Measurements from ENCODE around the gene TMEM252. TPM values are rescaled to one million over a fixed set of nuclear protein-coding genes. Genes with fewer than 3 reads are reported as not detected.

The TMEM252 gene
- total RNA-seq, 2 experiments from 2014 or later, result not detected

GRCh38 chr9:68506551-68506950 is 34.1 kb downstream of the TMEM252 start:
- ChIA-PET POLR2A (no interaction called here), CTCF (interaction anchor here (0.8 kb wide), 1 partner anchor 180 kb away, joined by 3 read pairs; no protein-coding TSS in a partner anchor)
- H3K4me3 Mint-ChIP-seq, result no peak overlapping the region
- no peaks in the 10 kb centered on the region for H3K9me3 Mint-ChIP-seq
- DNase-seq, result no peak
- intact Hi-C loops (cut with micrococcal nuclease), result no loop called here
- H3K36me3 Mint-ChIP-seq, result no peaks in the 10 kb centered on the region
- H3K27ac Mint-ChIP-seq, result no peak overlapping the region
- no peaks in the 10 kb centered on the region for H3K4me1 Mint-ChIP-seq (ENCODE audit: low read depth)
- peaks cover 7% of the 10 kb centered on the region for H3K27me3 Mint-ChIP-seq

- ChIA-PET POLR2A (no interaction called here), CTCF (no interaction called here)
- Mint-ChIP-seq H3K27ac (no peak overlapping the region), H3K9me3 (no peaks in the 10 kb centered on the region), H3K4me1 (ENCODE audit: low read depth) (no peaks in the 10 kb centered on the region), H3K36me3 (no peaks in the 10 kb centered on the region), H3K4me3 (no peak overlapping the region), H3K27me3 (peaks cover 9% of the 10 kb centered on the region)
- no peak for DNase-seq
- intact Hi-C loops (cut with micrococcal nuclease), result no loop called here
Observed at GRCh38 chr9:68505681-68506409, 34.8 kb downstream of the TMEM252 start.

- POLR2A ChIA-PET, result no interaction called here
- H3K4me3 Mint-ChIP-seq, result no peak overlapping the region
- CTCF ChIA-PET, result no interaction called here
- no peak for DNase-seq
- no peaks in the 10 kb centered on the region for H3K9me3 Mint-ChIP-seq
- peaks cover 5% of the 10 kb centered on the region for H3K27me3 Mint-ChIP-seq
- H3K4me1 Mint-ChIP-seq (ENCODE audit: low read depth), result no peaks in the 10 kb centered on the region
- intact Hi-C loops (cut with micrococcal nuclease), result no loop called here
- H3K27ac Mint-ChIP-seq, result no peak overlapping the region
- H3K36me3 Mint-ChIP-seq, result no peaks in the 10 kb centered on the region
Observed at GRCh38 chr9:68502279-68502678, 38.4 kb downstream of the TMEM252 start.

GRCh38 chr9:68500457-68501381 is 40.0 kb downstream of the TMEM252 start:
- H3K27me3 Mint-ChIP-seq, result peaks cover 5% of the 10 kb centered on the region
- CTCF ChIA-PET, result no interaction called here
- POLR2A ChIA-PET, result no interaction called here

GRCh38 chr9:68498816-68499215 is 41.9 kb downstream of the TMEM252 start:
- CTCF ChIA-PET, result no interaction called here
- POLR2A ChIA-PET, result no interaction called here
- intact Hi-C loops (cut with micrococcal nuclease), result no loop called here
- no peaks in the 10 kb centered on the region for H3K4me1 Mint-ChIP-seq (ENCODE audit: low read depth)
- DNase-seq, result no peak
- no peak overlapping the region for H3K4me3 Mint-ChIP-seq
- H3K27me3 Mint-ChIP-seq, result peaks cover 3% of the 10 kb centered on the region
- H3K9me3 Mint-ChIP-seq, result no peaks in the 10 kb centered on the region
- H3K36me3 Mint-ChIP-seq, result no peaks in the 10 kb centered on the region
- H3K27ac Mint-ChIP-seq, result no peak overlapping the region

More at GRCh38 chr9:68500457-68501381, 40.0 kb downstream of the TMEM252 start:
- Mint-ChIP-seq H3K27ac (no peak overlapping the region), H3K9me3 (no peaks in the 10 kb centered on the region), H3K36me3 (no peaks in the 10 kb centered on the region), H3K4me3 (no peak overlapping the region), H3K4me1 (ENCODE audit: low read depth) (no peaks in the 10 kb centered on the region)
- no peak for DNase-seq
- intact Hi-C loops (cut with micrococcal nuclease), result no loop called here

GRCh38 chr9:68497629-68498028 is 43.1 kb downstream of the TMEM252 start:
- no peak for DNase-seq
- Mint-ChIP-seq H3K4me1 (ENCODE audit: low read depth) (no peaks in the 10 kb centered on the region), H3K36me3 (no peaks in the 10 kb centered on the region), H3K27me3 (peaks cover 7% of the 10 kb centered on the region), H3K4me3 (no peak overlapping the region), H3K27ac (no peak overlapping the region), H3K9me3 (no peaks in the 10 kb centered on the region)
- ChIA-PET CTCF (no interaction called here), POLR2A (no interaction called here)
- intact Hi-C loops (cut with micrococcal nuclease), result no loop called here

GRCh38 chr9:68496356-68496755 is 44.3 kb downstream of the TMEM252 start:
- Mint-ChIP-seq H3K9me3 (no peaks in the 10 kb centered on the region), H3K36me3 (no peaks in the 10 kb centered on the region), H3K4me1 (ENCODE audit: low read depth) (no peaks in the 10 kb centered on the region), H3K27ac (no peak overlapping the region), H3K27me3 (peaks cover 3% of the 10 kb centered on the region), H3K4me3 (no peak overlapping the region)
- intact Hi-C loops (cut with micrococcal nuclease), result no loop called here
- ChIA-PET POLR2A (no interaction called here), CTCF (no interaction called here)
- DNase-seq, result no peak

- no peaks in the 10 kb centered on the region for H3K9me3 Mint-ChIP-seq
- H3K4me3 Mint-ChIP-seq, result no peak overlapping the region
- no peak overlapping the region for H3K27ac Mint-ChIP-seq
- intact Hi-C loops (cut with micrococcal nuclease), result no loop called here
- no peak for DNase-seq
- POLR2A ChIA-PET, result no interaction called here
- no peaks in the 10 kb centered on the region for H3K4me1 Mint-ChIP-seq (ENCODE audit: low read depth)
- H3K27me3 Mint-ChIP-seq, result peaks cover 3% of the 10 kb centered on the region
- CTCF ChIA-PET, result no interaction called here
- H3K36me3 Mint-ChIP-seq, result no peaks in the 10 kb centered on the region
Observed at GRCh38 chr9:68495247-68495646, 45.4 kb downstream of the TMEM252 start.

GRCh38 chr9:68493958-68494577 is 46.6 kb downstream of the TMEM252 start:
- no peak overlapping the region for H3K27ac Mint-ChIP-seq
- H3K9me3 Mint-ChIP-seq, result no peaks in the 10 kb centered on the region
- intact Hi-C loops (cut with micrococcal nuclease), result no loop called here
- no peaks in the 10 kb centered on the region for H3K4me1 Mint-ChIP-seq (ENCODE audit: low read depth)
- DNase-seq, result no peak
- CTCF ChIA-PET, result interaction anchor here (1.5 kb wide), 1 partner anchor 74 kb away, joined by 5 read pairs; no protein-coding TSS in a partner anchor
- no peak overlapping the region for H3K4me3 Mint-ChIP-seq
- H3K27me3 Mint-ChIP-seq, result peaks cover 3% of the 10 kb centered on the region
- POLR2A ChIA-PET, result no interaction called here
- H3K36me3 Mint-ChIP-seq, result no peaks in the 10 kb centered on the region

GRCh38 chr9:68493541-68493940 is 47.1 kb downstream of the TMEM252 start:
- intact Hi-C loops (cut with micrococcal nuclease), result no loop called here
- no peak overlapping the region for H3K4me3 Mint-ChIP-seq
- peaks cover 3% of the 10 kb centered on the region for H3K27me3 Mint-ChIP-seq
- ChIA-PET CTCF (interaction anchor here (1.5 kb wide), 1 partner anchor 75 kb away, joined by 5 read pairs; no protein-coding TSS in a partner anchor), POLR2A (no interaction called here)
- DNase-seq, result no peak
- no peaks in the 10 kb centered on the region for H3K36me3 Mint-ChIP-seq
- no peak overlapping the region for H3K27ac Mint-ChIP-seq
- H3K4me1 Mint-ChIP-seq (ENCODE audit: low read depth), result no peaks in the 10 kb centered on the region
- H3K9me3 Mint-ChIP-seq, result no peaks in the 10 kb centered on the region

- H3K4me3 Mint-ChIP-seq, result no peak overlapping the region
- CTCF ChIA-PET, result no interaction called here
- no peaks in the 10 kb centered on the region for H3K36me3 Mint-ChIP-seq
- POLR2A ChIA-PET, result no interaction called here
- peaks cover 3% of the 10 kb centered on the region for H3K27me3 Mint-ChIP-seq
- no peaks in the 10 kb centered on the region for H3K9me3 Mint-ChIP-seq
- no peaks in the 10 kb centered on the region for H3K4me1 Mint-ChIP-seq (ENCODE audit: low read depth)
- intact Hi-C loops (cut with micrococcal nuclease), result no loop called here
- no peak for DNase-seq
- H3K27ac Mint-ChIP-seq, result no peak overlapping the region
Observed at GRCh38 chr9:68492806-68493205, 47.9 kb downstream of the TMEM252 start.

GRCh38 chr9:68489646-68490045 is 51.0 kb downstream of the TMEM252 start:
- Mint-ChIP-seq H3K4me3 (no peak overlapping the region), H3K9me3 (peaks cover 5% of the 10 kb centered on the region), H3K27me3 (peaks cover 5% of the 10 kb centered on the region), H3K27ac (no peak overlapping the region), H3K36me3 (no peaks in the 10 kb centered on the region), H3K4me1 (ENCODE audit: low read depth) (no peaks in the 10 kb centered on the region)
- CTCF ChIA-PET, result no interaction called here
- no peak for DNase-seq
- intact Hi-C loops (cut with micrococcal nuclease), result no loop called here
- POLR2A ChIA-PET, result no interaction called here
